ENCODE data around the gene PDLIM7.

The PDLIM7 gene

GRCh38 chr5:177505075-177505474 lies 7.7 kb upstream of the PDLIM7 start:
- no peak for DNase-seq (ENCODE audit: low read depth in 2 of 2)

- DNase-seq (ENCODE audit: low read depth in 2 of 2) = no peak
Measured at GRCh38 chr5:177504086-177505056, 7.0 kb upstream of the PDLIM7 start.

- DNase-seq (ENCODE audit: low read depth in 2 of 2) = no peak
Measured at GRCh38 chr5:177503351-177504085, 6.1 kb upstream of the PDLIM7 start.

- no peak for DNase-seq (ENCODE audit: low read depth in 2 of 2)
Measured at GRCh38 chr5:177502886-177503285, 5.5 kb upstream of the PDLIM7 start.

GRCh38 chr5:177501874-177502678 lies 4.7 kb upstream of the PDLIM7 start:
- DNase-seq (ENCODE audit: low read depth in 2 of 2) = no peak

GRCh38 chr5:177500685-177501522 lies 3.5 kb upstream of the PDLIM7 start:
- peak; percentile 77 to 87 for DNase-seq (ENCODE audit: low read depth in 2 of 2)

- no peak for DNase-seq (ENCODE audit: low read depth in 2 of 2)
Measured at GRCh38 chr5:177499842-177500241, 2.4 kb upstream of the PDLIM7 start.

GRCh38 chr5:177498013-177498787 lies 796 bp upstream of the PDLIM7 start:
- peak in 1 of 2 donors; percentile 33 for DNase-seq (ENCODE audit: low read depth in 2 of 2)

GRCh38 chr5:177496727-177497291 lies 595 bp downstream of the PDLIM7 start:
- peak in 1 of 2 donors; percentile 33 for DNase-seq (ENCODE audit: low read depth in 2 of 2)

- no peak for DNase-seq (ENCODE audit: low read depth in 2 of 2)
Measured at GRCh38 chr5:177496070-177496726, 1.2 kb downstream of the PDLIM7 start.

GRCh38 chr5:177495243-177496060 lies 2.0 kb downstream of the PDLIM7 start:
- no peak for DNase-seq (ENCODE audit: low read depth in 2 of 2)

- DNase-seq (ENCODE audit: low read depth in 2 of 2) = no peak
Measured at GRCh38 chr5:177494346-177495195, 2.8 kb downstream of the PDLIM7 start.

- no peak for DNase-seq (ENCODE audit: low read depth in 2 of 2)
Measured at GRCh38 chr5:177493795-177494345, 3.5 kb downstream of the PDLIM7 start.

- DNase-seq (ENCODE audit: low read depth in 2 of 2) = no peak
Measured at GRCh38 chr5:177492841-177493240, 4.6 kb downstream of the PDLIM7 start.

- no peak for DNase-seq (ENCODE audit: low read depth in 2 of 2)
Measured at GRCh38 chr5:177491983-177492746, 5.2 kb downstream of the PDLIM7 start.

- DNase-seq (ENCODE audit: low read depth in 2 of 2) = peak in 1 of 2 donors; percentile 36
Measured at GRCh38 chr5:177491429-177491945, 5.9 kb downstream of the PDLIM7 start.

Measured in stimulated activated CD8-positive, alpha-beta memory T cell treated with anti-CD3 and anti-CD28 coated beads, Interleukin-2, amount 100 ng/mL, for 48 hours (primary cell).